Glomerular visceral epithelial cell (primary cell): ENCODE results near the gene STC2.
"Not testable (repeated sequence)": the region's sequence is repeated elsewhere in the genome, so short reads cannot be mapped to it uniquely, and the experiment has no call there.

Experiments used
- DNase-seq: peaks from one replicate; pipeline ENCODE4 v3.0.0-alpha.2; 2016; ENCODE audit errors: extremely low spot score

The STC2 gene

GRCh38 chr5:173296737-173297676, 31.2 kb downstream of the STC2 start:
- no peak for DNase-seq

GRCh38 chr5:173295796-173296195, 32.4 kb downstream of the STC2 start:
- DNase-seq: no peak

GRCh38 chr5:173294673-173295320, 33.4 kb downstream of the STC2 start:
- DNase-seq: no peak

- peak; percentile 86 for DNase-seq
Observed at GRCh38 chr5:173293817-173294672, 34.2 kb downstream of the STC2 start.

GRCh38 chr5:173291722-173292658, 36.2 kb downstream of the STC2 start:
- DNase-seq: peak; percentile 38

- no peak for DNase-seq
Observed at GRCh38 chr5:173290477-173291131, 37.6 kb downstream of the STC2 start.

- no peak for DNase-seq
Observed at GRCh38 chr5:173289372-173289771, 38.8 kb downstream of the STC2 start.

GRCh38 chr5:173288632-173289031, 39.6 kb downstream of the STC2 start:
- DNase-seq: no peak

GRCh38 chr5:173287086-173287485, 41.1 kb downstream of the STC2 start:
- DNase-seq: no peak

GRCh38 chr5:173284343-173284958, 43.8 kb downstream of the STC2 start:
- DNase-seq: not testable (repeated sequence)

- peak; percentile 86 for DNase-seq
Observed at GRCh38 chr5:173283318-173284288, 44.6 kb downstream of the STC2 start.

- no peak for DNase-seq
Observed at GRCh38 chr5:173282916-173283315, 45.3 kb downstream of the STC2 start.

- DNase-seq: peak; percentile 27
Observed at GRCh38 chr5:173281910-173282309, 46.3 kb downstream of the STC2 start.

- DNase-seq: no peak
Observed at GRCh38 chr5:173279166-173279565, 49.0 kb downstream of the STC2 start.

GRCh38 chr5:173278641-173279040, 49.6 kb downstream of the STC2 start:
- DNase-seq: no peak

- DNase-seq: no peak
Observed at GRCh38 chr5:173278172-173278571, 50.0 kb downstream of the STC2 start.

- DNase-seq: no peak
Observed at GRCh38 chr5:173274771-173275170, 53.4 kb downstream of the STC2 start.

GRCh38 chr5:173271419-173271818, 56.8 kb downstream of the STC2 start:
- no peak for DNase-seq
